Mammary epithelial cell (primary cell): Measurements from ENCODE around the gene KSR1.

Source experiments
- CTCF ChIP-seq, 2 donors: IDR thresholded peaks in 1 of 2; conservative IDR thresholded peaks in 1 of 2; 2 replicates each; pipeline ENCODE4 v1.5.1; 2011 to 2012; ENCODE audit warnings: inconsistent platforms in 2 of 2, low read length in 2 of 2, mild to moderate bottlenecking in 2 of 2, control low read depth in 1 of 2, low read depth in 1 of 2; ENCODE audit not compliant: insufficient read depth in 1 of 2; ENCODE audit errors: extremely low read depth in 1 of 2
- EZH2 ChIP-seq: IDR thresholded peaks from 2 replicates; pipeline ENCODE4 v1.6.1; 2012; ENCODE audit warnings: low read length, inconsistent platforms, borderline replicate concordance

DNA sequence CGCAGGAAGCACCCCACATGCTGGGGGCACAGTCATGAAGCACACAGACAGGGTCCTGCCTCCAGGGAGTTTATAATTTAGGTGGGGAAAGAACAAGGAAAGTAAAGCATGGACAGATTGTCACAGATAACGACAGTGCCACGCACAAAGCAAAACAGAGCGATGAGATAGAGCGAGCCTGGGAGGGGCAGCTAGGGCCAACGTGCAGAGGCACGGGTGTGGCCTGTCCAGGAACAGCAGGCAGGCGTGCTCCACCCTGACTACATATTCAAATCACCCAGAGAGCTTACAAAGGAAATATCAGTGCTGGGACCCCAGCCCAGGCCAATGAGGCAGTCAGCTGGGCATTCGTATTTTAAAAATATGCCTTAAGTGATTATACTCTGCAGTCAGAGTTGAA is 191.5 kb downstream of the KSR1 start:
- TF ChIP-seq CTCF (conservative IDR thresholded peaks at IDR 0.05 in 1 of 2, IDR thresholded peaks at IDR 0.05 in 1 of 2; ENCODE audit: extremely low read depth in 1 of 2, insufficient read depth in 1 of 2, low read depth in 1 of 2, low read length in 2 of 2) (no peak), EZH2 (no peak)
